ENCODE data around the gene ACTL10.

The ACTL10 gene

GRCh38 chr20:33676652-33677645, 10.2 kb downstream of the ACTL10 start:
- no peak for DNase-seq (ENCODE audit: low spot score)
- no peak for TF ChIP-seq CTCF (conservative IDR thresholded peaks at IDR 0.05; ENCODE audit: low read depth)
- H3K27ac ChIP-seq = peak overlapping the region; percentile 84
- POLR2A ChIA-PET (ENCODE audit: low non-redundant PET) = no interaction called here
- CTCF ChIA-PET = interaction anchor here (1.7 kb wide), 1 partner anchor 9 kb away, joined by 10 read pairs; the partner anchor contains the start of gene ACTL10

GRCh38 chr20:33677991-33678702, 11.4 kb downstream of the ACTL10 start:
- DNase-seq (ENCODE audit: low spot score) = no peak
- H3K27ac ChIP-seq = peak overlapping the region; percentile 42
- ChIA-PET CTCF (interaction anchor here (1.7 kb wide), 1 partner anchor 11 kb away, joined by 10 read pairs; the partner anchor contains the start of gene ACTL10), POLR2A (ENCODE audit: low non-redundant PET) (no interaction called here)
- no peak for TF ChIP-seq CTCF (conservative IDR thresholded peaks at IDR 0.05; ENCODE audit: low read depth)

GRCh38 chr20:33679758-33680485, 13.2 kb downstream of the ACTL10 start:
- H3K27ac ChIP-seq = peak overlapping the region; percentile 42
- CTCF ChIA-PET = interaction anchor here (0.9 to 1.6 kb wide), 2 partner anchors 11 to 12 kb away, joined by 3 to 8 read pairs; no protein-coding TSS in a partner anchor
- no peak for TF ChIP-seq CTCF (conservative IDR thresholded peaks at IDR 0.05; ENCODE audit: low read depth)
- DNase-seq (ENCODE audit: low spot score) = no peak
- POLR2A ChIA-PET (ENCODE audit: low non-redundant PET) = no interaction called here

DNA sequence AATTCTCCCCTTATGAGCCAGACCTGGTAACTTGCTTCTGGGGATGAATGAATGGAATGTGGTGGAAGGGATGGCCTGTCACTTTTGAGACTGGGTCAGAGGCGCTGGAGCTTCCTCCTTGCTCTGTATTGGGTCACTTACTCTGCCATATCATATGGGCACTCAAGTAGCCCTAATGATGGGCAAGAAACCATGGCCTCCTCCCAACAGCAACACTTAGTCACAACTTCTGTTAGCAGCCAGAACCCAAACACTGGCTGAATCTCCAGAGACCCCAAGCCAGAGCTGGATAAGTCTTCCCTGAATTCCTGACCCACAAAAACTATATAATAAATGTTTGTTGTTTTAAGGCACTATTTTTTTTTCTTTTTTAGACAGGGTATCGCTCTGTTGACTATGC, 13.9 kb downstream of the ACTL10 start:
- no peak for DNase-seq (ENCODE audit: low spot score)
- peak overlapping the region; percentile 41; the same call in 1 of the 2 replicates for H3K27ac ChIP-seq
- no peak for TF ChIP-seq CTCF (conservative IDR thresholded peaks at IDR 0.05; ENCODE audit: low read depth)
- CTCF ChIA-PET = no interaction called here
- POLR2A ChIA-PET (ENCODE audit: low non-redundant PET) = no interaction called here

DNA sequence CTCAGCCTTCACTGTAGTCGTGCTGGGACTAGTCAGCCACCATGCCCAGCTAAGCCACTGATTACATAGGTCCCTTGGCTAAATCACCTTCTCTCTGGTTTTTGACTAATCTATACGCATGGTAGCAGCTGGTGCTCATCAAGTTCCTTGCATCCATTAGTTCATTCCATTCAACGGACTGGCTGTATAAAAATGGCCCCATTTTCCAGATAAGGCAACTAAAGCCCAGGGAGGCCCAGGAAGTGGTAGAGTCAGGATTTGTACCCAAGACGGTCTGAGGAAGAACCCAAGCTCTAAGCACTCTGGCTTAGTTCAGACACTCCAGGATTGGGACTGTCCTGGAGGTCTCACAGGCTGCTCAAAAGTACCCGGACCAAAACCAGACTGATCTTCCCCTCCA, 14.5 kb downstream of the ACTL10 start:
- POLR2A ChIA-PET (ENCODE audit: low non-redundant PET) = no interaction called here
- TF ChIP-seq CTCF (conservative IDR thresholded peaks at IDR 0.05; ENCODE audit: low read depth) = no peak
- H3K27ac ChIP-seq = peak overlapping the region; percentile 41
- DNase-seq (ENCODE audit: low spot score) = no peak
- CTCF ChIA-PET = no interaction called here
